A673 (cell line): ENCODE data around the gene ALDH3B2. TPM values are rescaled to one million over a fixed set of nuclear protein-coding genes. Genes with fewer than 3 reads are reported as not detected.

Source experiments
- BruUV-seq: library from RNA; stranded (reverse); fragments of 400-500 nt; replicated peaks from 2 replicates; lab custom pipeline; 2021; lab: Mats Ljungman, UMichigan
- CTCF ChIA-PET: fragments of 300-600 bp; sonication (Branson Sonifier 250); formaldehyde crosslinking; loops from one replicate; lab custom pipeline; 2022; ENCODE audit warnings: antibody characterized with exemption; lab: Charles Lee
- POLR2A ChIA-PET: fragments of 300-600 bp; sonication (Branson Sonifier 250); formaldehyde crosslinking; loops from one replicate; lab custom pipeline; 2022; ENCODE audit warnings: antibody characterized with exemption; ENCODE audit not compliant: low non-redundant PET; lab: Charles Lee
- DNase-seq: peaks from one replicate; pipeline ENCODE4 v3.0.0-alpha.2; 2015; ENCODE audit warnings: low spot score
- H3K27ac ChIP-seq: fragments of 200-600 bp; sonication (generic); 2 replicates; pipeline ENCODE4 v1.5.1; 2016; ENCODE audit warnings: mixed run types, low read depth, mild to moderate bottlenecking, mixed read lengths, antibody characterized with exemption, low read length; ENCODE audit not compliant: poor library complexity, severe bottlenecking
- H3K27me3 ChIP-seq: fragments of 200-600 bp; sonication (generic); replicated peaks from 2 replicates; pipeline ENCODE4 v1.6.1; 2017; ENCODE audit warnings: mixed run types, low read depth, mild to moderate bottlenecking, mixed read lengths, antibody characterized with exemption, low read length; ENCODE audit not compliant: insufficient read depth, poor library complexity
- H3K36me3 ChIP-seq: fragments of 200-600 bp; sonication (generic); 2 replicates; pipeline ENCODE4 v1.6.1; 2016; ENCODE audit warnings: mixed run types, mild to moderate bottlenecking, mixed read lengths, antibody characterized with exemption, low read length; ENCODE audit not compliant: insufficient read depth, poor library complexity, severe bottlenecking
- H3K4me1 ChIP-seq: fragments of 200-600 bp; sonication (generic); 2 replicates; pipeline ENCODE4 v1.6.1; 2017; ENCODE audit warnings: mixed run types, mild to moderate bottlenecking, mixed read lengths, antibody characterized with exemption, low read length; ENCODE audit not compliant: insufficient read depth, poor library complexity, severe bottlenecking
- H3K4me3 ChIP-seq: fragments of 200-600 bp; sonication (generic); 2 replicates; pipeline ENCODE4 v1.5.1; 2016; ENCODE audit warnings: low read depth, mixed run types, mild to moderate bottlenecking, mixed read lengths, low read length; ENCODE audit not compliant: poor library complexity, severe bottlenecking
- H3K9me3 ChIP-seq: fragments of 200-600 bp; sonication (generic); 2 replicates; pipeline ENCODE4 v1.6.1; 2016; ENCODE audit warnings: mixed run types, low read depth, mild to moderate bottlenecking, mixed read lengths, antibody characterized with exemption, low read length; ENCODE audit not compliant: poor library complexity, severe bottlenecking
- EZH2 ChIP-seq: fragments of 200-600 bp; sonication (generic); IDR thresholded peaks from 2 replicates; pipeline ENCODE4 v1.6.1; 2017; ENCODE audit warnings: borderline replicate concordance, low read depth, mild to moderate bottlenecking, mixed read lengths, antibody characterized with exemption, low read length; ENCODE audit not compliant: poor library complexity, severe bottlenecking
- intact Hi-C: fragments of 100-400 bp; cut with micrococcal nuclease; formaldehyde crosslinking; loops from one replicate; pipeline ENCODE4 v1.10.0; 2022; ENCODE audit not compliant: unreplicated experiment
- total RNA-seq: library from RNA; stranded (reverse); gene quantifications from 2 replicates; pipeline ENCODE4 v1.2.3, GENCODE V29; 2021
- TF ChIP-seq, protein P1 (sequence below): fragments of 300-800, 200-600 bp; sonication (generic); conservative IDR thresholded peaks from 2 replicates; pipeline ENCODE4 v1.5.1; 2017; ENCODE audit warnings: low read depth, mild to moderate bottlenecking, antibody characterized with exemption, low read length, moderate library complexity, mixed read lengths

Gene ALDH3B2
- total RNA-seq, 1 experiment from 2014 or later, result not detected

GRCh38 chr11:67673358-67673757 is 1.1 kb downstream of the ALDH3B2 start:
- no TSS peak for BruUV-seq
- H3K36me3 ChIP-seq, result no peaks in the 10 kb centered on the region
- intact Hi-C loops, result no loop called here
- DNase-seq, result no peak
- TF ChIP-seq EZH2, result no peak
- TF ChIP-seq, protein P1, sequence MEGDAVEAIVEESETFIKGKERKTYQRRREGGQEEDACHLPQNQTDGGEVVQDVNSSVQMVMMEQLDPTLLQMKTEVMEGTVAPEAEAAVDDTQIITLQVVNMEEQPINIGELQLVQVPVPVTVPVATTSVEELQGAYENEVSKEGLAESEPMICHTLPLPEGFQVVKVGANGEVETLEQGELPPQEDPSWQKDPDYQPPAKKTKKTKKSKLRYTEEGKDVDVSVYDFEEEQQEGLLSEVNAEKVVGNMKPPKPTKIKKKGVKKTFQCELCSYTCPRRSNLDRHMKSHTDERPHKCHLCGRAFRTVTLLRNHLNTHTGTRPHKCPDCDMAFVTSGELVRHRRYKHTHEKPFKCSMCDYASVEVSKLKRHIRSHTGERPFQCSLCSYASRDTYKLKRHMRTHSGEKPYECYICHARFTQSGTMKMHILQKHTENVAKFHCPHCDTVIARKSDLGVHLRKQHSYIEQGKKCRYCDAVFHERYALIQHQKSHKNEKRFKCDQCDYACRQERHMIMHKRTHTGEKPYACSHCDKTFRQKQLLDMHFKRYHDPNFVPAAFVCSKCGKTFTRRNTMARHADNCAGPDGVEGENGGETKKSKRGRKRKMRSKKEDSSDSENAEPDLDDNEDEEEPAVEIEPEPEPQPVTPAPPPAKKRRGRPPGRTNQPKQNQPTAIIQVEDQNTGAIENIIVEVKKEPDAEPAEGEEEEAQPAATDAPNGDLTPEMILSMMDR, result no peak
- no peak overlapping the region for H3K27ac ChIP-seq
- CTCF ChIA-PET, result no interaction called here
- H3K27me3 ChIP-seq, result peaks cover 35% of the 10 kb centered on the region
- POLR2A ChIA-PET, result no interaction called here
- H3K9me3 ChIP-seq, result no peaks in the 10 kb centered on the region
- no peak overlapping the region for H3K4me3 ChIP-seq
- no peaks in the 10 kb centered on the region for H3K4me1 ChIP-seq

GRCh38 chr11:67671211-67671520 is 3.3 kb downstream of the ALDH3B2 start:
- TF ChIP-seq, protein P1, result no peak
- no peak for TF ChIP-seq EZH2
- no peaks in the 10 kb centered on the region for H3K4me1 ChIP-seq
- CTCF ChIA-PET, result interaction anchor here (0.6 kb wide), 1 partner anchor 121 kb away, joined by 4 read pairs; no protein-coding TSS in a partner anchor
- no peak for DNase-seq
- peaks cover 31% of the 10 kb centered on the region for H3K27me3 ChIP-seq
- POLR2A ChIA-PET, result no interaction called here
- no TSS peak for BruUV-seq
- H3K36me3 ChIP-seq, result no peaks in the 10 kb centered on the region
- H3K4me3 ChIP-seq, result no peak overlapping the region
- intact Hi-C loops, result no loop called here
- no peaks in the 10 kb centered on the region for H3K9me3 ChIP-seq
- H3K27ac ChIP-seq, result no peak overlapping the region

- BruUV-seq, result no TSS peak
- CTCF ChIA-PET, result no interaction called here
Observed at GRCh38 chr11:67670316-67671210, 3.9 kb downstream of the ALDH3B2 start.

More at GRCh38 chr11:67670316-67671210, 3.9 kb downstream of the ALDH3B2 start:
- intact Hi-C loops, result no loop called here
- DNase-seq, result no peak
- POLR2A ChIA-PET, result no interaction called here
- Histone ChIP-seq H3K4me1 (no peaks in the 10 kb centered on the region), H3K27me3 (peaks cover 26% of the 10 kb centered on the region), H3K4me3 (no peak overlapping the region), H3K27ac (no peak overlapping the region), H3K36me3 (no peaks in the 10 kb centered on the region), H3K9me3 (no peaks in the 10 kb centered on the region)
- no peak for TF ChIP-seq EZH2
- TF ChIP-seq, protein P1, result no peak
